Lung (tissue), 12 donors: ENCODE results near the gene SUGCT. TPM values are rescaled to one million over a fixed set of nuclear protein-coding genes. Genes with fewer than 3 reads are reported as not detected.
A peak's percentile ranks its signal among the peaks of the same experiment; 100 is the strongest.

Source experiments
- ATAC-seq: fragments of 200-7000 bp; cut with Tn5 transposase; one replicate; pipeline ENCODE4 v1.9.1; 2020; ENCODE audit warnings: moderate number of reproducible peaks; ENCODE audit not compliant: insufficient read depth, low FRiP score
- DNase-seq, 3 donors: peaks; one replicate each; pipeline ENCODE4 v3.0.0-alpha.2; 2013 to 2017
- H3K27ac ChIP-seq, 2 donors: one replicate each; pipeline ENCODE4 v1.5.1; 2013; ENCODE audit warnings: mild to moderate bottlenecking in 2 of 2, moderate library complexity in 2 of 2, control low read depth in 1 of 2, inconsistent platforms in 1 of 2, low read depth in 1 of 2, low read length in 1 of 2
- H3K27me3 ChIP-seq, 3 donors: one replicate each; pipeline ENCODE4 v1.5.1; 2013; ENCODE audit warnings: low read length in 2 of 3; ENCODE audit not compliant: control insufficient read depth in 3 of 3, insufficient read depth in 3 of 3
- H3K36me3 ChIP-seq, 4 donors: one replicate each; pipeline ENCODE4 v1.5.1; 2013; ENCODE audit warnings: low read length in 4 of 4, mild to moderate bottlenecking in 1 of 4, moderate library complexity in 1 of 4; ENCODE audit not compliant: control insufficient read depth in 4 of 4, insufficient read depth in 4 of 4
- H3K4me1 ChIP-seq, 5 donors: one replicate each; pipeline ENCODE4 v1.5.1; 2013; ENCODE audit warnings: low read length in 5 of 5, mild to moderate bottlenecking in 2 of 5, moderate library complexity in 1 of 5; ENCODE audit not compliant: control insufficient read depth in 5 of 5, insufficient read depth in 5 of 5
- H3K4me3 ChIP-seq: one replicate; pipeline ENCODE4 v1.5.1; 2013; ENCODE audit warnings: mild to moderate bottlenecking, control low read depth, moderate library complexity
- H3K9ac ChIP-seq, 2 donors: one replicate each; pipeline ENCODE4 v1.5.1; 2013; ENCODE audit warnings: low read length in 2 of 2, control low read depth in 1 of 2; ENCODE audit not compliant: insufficient read depth in 1 of 2
- H3K9me3 ChIP-seq, 4 donors: one replicate each; pipeline ENCODE4 v1.5.1; 2013; ENCODE audit warnings: low read length in 3 of 4, mild to moderate bottlenecking in 1 of 4, moderate library complexity in 1 of 4; ENCODE audit not compliant: control insufficient read depth in 4 of 4, insufficient read depth in 3 of 4
- CTCF ChIP-seq: IDR thresholded peaks from 2 replicates; pipeline ENCODE4 v1.5.1; 2012; ENCODE audit warnings: mild to moderate bottlenecking; ENCODE audit errors: control extremely low read depth, extremely low read depth
- WGBS, 2 donors: extraction: QIAGEN DNeasy Blood & Tissue Kit; methylation state at CpG; one replicate each; pipeline ENCODE4 v1.1.7; 2013; 5-methylcytosine and 5-hydroxymethylcytosine counted together
- polyA plus RNA-seq, 2 donors: library from polyadenylated mRNA; stranded (reverse); fragments of 200-250 nt; gene quantifications; one replicate each; pipeline ENCODE4 v1.2.1, GENCODE V29; 2013
- total RNA-seq, 2 donors: library from RNA; depleted of rRNA in 1 of 2; stranded (reverse); fragments of >200 nt in 1 of 2; gene quantifications; one replicate each; pipeline ENCODE4 v1.2.1, GENCODE V29; 2014 to 2021
- donor health status: control.
- donor health status: control.
- donor health status: Bipolar disorder and iron deficiency.
- donor health status: healthy.
- donor health status: DM: yes; HTN: yes; CAD: no.

Gene SUGCT
- total and polyA plus RNA-seq, 4 donors, result 0.23 to 4.2 (median 1.8) TPM

- no peak overlapping the region for H3K4me3 ChIP-seq
- H3K27me3 ChIP-seq, result no peaks in the 10 kb centered on the region
- no peaks in the 10 kb centered on the region for H3K36me3 ChIP-seq
- no peak for DNase-seq
- no peaks in the 10 kb centered on the region for H3K9me3 ChIP-seq
- no peak overlapping the region for H3K9ac ChIP-seq
- 88 to 100% methylated on average over 1 of the region's 1 CpG for WGBS, 2 donors
- H3K4me1 ChIP-seq, result peaks cover 0 to 5% (median 0%) of the 10 kb centered on the region in 5 donors
- no peak for TF ChIP-seq CTCF
- no peak for ATAC-seq
- no peak overlapping the region for H3K27ac ChIP-seq
Measured at GRCh38 chr7:40231796-40232195, 97.0 kb downstream of the SUGCT start.

- no peaks in the 10 kb centered on the region for H3K36me3 ChIP-seq
- peak; percentile 23 to 78 (median 75) for DNase-seq
- peak; percentile 22 for TF ChIP-seq CTCF
- H3K27me3 ChIP-seq, result no peaks in the 10 kb centered on the region
- no peak for ATAC-seq
- no peaks in the 10 kb centered on the region for H3K9me3 ChIP-seq
- H3K4me1 ChIP-seq, result peaks cover 0 to 5% (median 0%) of the 10 kb centered on the region in 5 donors
- H3K27ac ChIP-seq, result no peak overlapping the region
- 29 to 33% methylated on average over 7 of the region's 7 CpGs for WGBS, 2 donors
- no peak overlapping the region for H3K4me3 ChIP-seq
- no peak overlapping the region for H3K9ac ChIP-seq
Measured at GRCh38 chr7:40232242-40232893, 97.6 kb downstream of the SUGCT start.

GRCh38 chr7:40234046-40234445 lies 99.2 kb downstream of the SUGCT start:
- H3K9me3 ChIP-seq, result no peaks in the 10 kb centered on the region
- no peak overlapping the region for H3K27ac ChIP-seq
- no peaks in the 10 kb centered on the region for H3K36me3 ChIP-seq
- H3K4me1 ChIP-seq, result peaks cover 0 to 5% (median 0%) of the 10 kb centered on the region in 5 donors
- no peak for TF ChIP-seq CTCF
- H3K4me3 ChIP-seq, result no peak overlapping the region
- WGBS, 2 donors, result 53 to 56% methylated on average over 4 of the region's 4 CpGs
- no peaks in the 10 kb centered on the region for H3K27me3 ChIP-seq
- H3K9ac ChIP-seq, result no peak overlapping the region
- DNase-seq (no peak), ATAC-seq (no peak)

GRCh38 chr7:40234666-40235065 lies 99.9 kb downstream of the SUGCT start:
- DNase-seq (no peak), ATAC-seq (no peak)
- Histone ChIP-seq H3K4me1 (peaks cover 0 to 5% (median 0%) of the 10 kb centered on the region in 5 donors), H3K27me3 (no peaks in the 10 kb centered on the region), H3K27ac (no peak overlapping the region), H3K36me3 (no peaks in the 10 kb centered on the region), H3K4me3 (no peak overlapping the region), H3K9ac (no peak overlapping the region), H3K9me3 (no peaks in the 10 kb centered on the region)
- WGBS, 2 donors, result 98% methylated on average over 8 of the region's 8 CpGs
- no peak for TF ChIP-seq CTCF
